HG03342 (cell line): ENCODE data around the gene FAM168A.

Experiments used
- ATAC-seq: cut with Tn5 transposase; IDR thresholded peaks from one replicate; pipeline ENCODE4 v1.9.1; 2021; ENCODE audit warnings: mild to moderate bottlenecking, moderate library complexity; ENCODE audit not compliant: unreplicated experiment

The FAM168A gene

GRCh38 chr11:73379189-73379880, 218.6 kb downstream of the FAM168A start:
- no peak for ATAC-seq

GRCh38 chr11:73376803-73377629, 220.9 kb downstream of the FAM168A start:
- ATAC-seq = peak; percentile 14

GRCh38 chr11:73376160-73376802, 221.6 kb downstream of the FAM168A start, which contains the start of gene RELT:
Gene RELT, plus strand, starts transcription at chr11:73376399. Its CDS starts 12,738 bp downstream, at chr11:73389137.
- peak; percentile 76 for ATAC-seq

GRCh38 chr11:73375830-73376159, 222.1 kb downstream of the FAM168A start:
- ATAC-seq = no peak

GRCh38 chr11:73374151-73374550, 223.8 kb downstream of the FAM168A start:
- ATAC-seq = no peak

- ATAC-seq = no peak
Measured at GRCh38 chr11:73372375-73372993, 225.4 kb downstream of the FAM168A start.

GRCh38 chr11:73367482-73368024, 230.4 kb downstream of the FAM168A start:
- no peak for ATAC-seq

- ATAC-seq = no peak
Measured at GRCh38 chr11:73366953-73367352, 231.0 kb downstream of the FAM168A start.

GRCh38 chr11:73366265-73366610, 231.7 kb downstream of the FAM168A start:
- no peak for ATAC-seq

GRCh38 chr11:73365352-73366264, 232.3 kb downstream of the FAM168A start:
- no peak for ATAC-seq

- ATAC-seq = no peak
Measured at GRCh38 chr11:73363147-73363546, 234.8 kb downstream of the FAM168A start.

- no peak for ATAC-seq
Measured at GRCh38 chr11:73361953-73362776, 235.7 kb downstream of the FAM168A start.

GRCh38 chr11:73360743-73361369, 237.1 kb downstream of the FAM168A start:
- no peak for ATAC-seq

- no peak for ATAC-seq
Measured at GRCh38 chr11:73359930-73360742, 237.8 kb downstream of the FAM168A start.

- ATAC-seq = no peak
Measured at GRCh38 chr11:73359341-73359740, 238.6 kb downstream of the FAM168A start.

- no peak for ATAC-seq
Measured at GRCh38 chr11:73358071-73358470, 239.8 kb downstream of the FAM168A start.

- ATAC-seq = no peak
Measured at GRCh38 chr11:73356979-73357860, 240.7 kb downstream of the FAM168A start.
